GM13977 (cell line): ENCODE data around the gene PRLHR.

ENCODE experiments used
- DNase-seq: peaks from one replicate; pipeline ENCODE4 v3.0.0; 2012; ENCODE audit warnings: low spot score
- in situ Hi-C: fragments of 300-500 bp; cut with MboI; formaldehyde crosslinking; loops from one replicate; pipeline ENCODE4 v1.12.0; 2022; ENCODE audit warnings: low sequenced_read_pairs, low pct_unique_long_range_greater_than_20kb, mixed read lengths, inconsistent platforms; ENCODE audit not compliant: unreplicated experiment
- TF ChIP-seq, protein P1 (sequence below): IDR thresholded peaks from 2 replicates; pipeline ENCODE4 v1.5.1; 2012; ENCODE audit warnings: mild to moderate bottlenecking, control low read depth; ENCODE audit not compliant: insufficient read depth; ENCODE audit errors: extremely low read depth, missing control alignments

The PRLHR gene

GRCh38 chr10:118607768-118608354 lies 12.4 kb upstream of the PRLHR start:
- no peak for DNase-seq
- in situ Hi-C loops: no loop called here
- TF ChIP-seq, protein P1, sequence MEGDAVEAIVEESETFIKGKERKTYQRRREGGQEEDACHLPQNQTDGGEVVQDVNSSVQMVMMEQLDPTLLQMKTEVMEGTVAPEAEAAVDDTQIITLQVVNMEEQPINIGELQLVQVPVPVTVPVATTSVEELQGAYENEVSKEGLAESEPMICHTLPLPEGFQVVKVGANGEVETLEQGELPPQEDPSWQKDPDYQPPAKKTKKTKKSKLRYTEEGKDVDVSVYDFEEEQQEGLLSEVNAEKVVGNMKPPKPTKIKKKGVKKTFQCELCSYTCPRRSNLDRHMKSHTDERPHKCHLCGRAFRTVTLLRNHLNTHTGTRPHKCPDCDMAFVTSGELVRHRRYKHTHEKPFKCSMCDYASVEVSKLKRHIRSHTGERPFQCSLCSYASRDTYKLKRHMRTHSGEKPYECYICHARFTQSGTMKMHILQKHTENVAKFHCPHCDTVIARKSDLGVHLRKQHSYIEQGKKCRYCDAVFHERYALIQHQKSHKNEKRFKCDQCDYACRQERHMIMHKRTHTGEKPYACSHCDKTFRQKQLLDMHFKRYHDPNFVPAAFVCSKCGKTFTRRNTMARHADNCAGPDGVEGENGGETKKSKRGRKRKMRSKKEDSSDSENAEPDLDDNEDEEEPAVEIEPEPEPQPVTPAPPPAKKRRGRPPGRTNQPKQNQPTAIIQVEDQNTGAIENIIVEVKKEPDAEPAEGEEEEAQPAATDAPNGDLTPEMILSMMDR: no peak

- TF ChIP-seq, protein P1: no peak
- DNase-seq: no peak
- in situ Hi-C loops: no loop called here
Observed at GRCh38 chr10:118605694-118606093, 10.2 kb upstream of the PRLHR start.

GRCh38 chr10:118596426-118597124 lies 1.1 kb upstream of the PRLHR start:
- in situ Hi-C loops: no loop called here
- no peak for DNase-seq
- TF ChIP-seq, protein P1: no peak

GRCh38 chr10:118595064-118595420 lies 406 bp downstream of the PRLHR start:
- in situ Hi-C loops: no loop called here
- DNase-seq: no peak
- TF ChIP-seq, protein P1: no peak

- DNase-seq: no peak
- in situ Hi-C loops: no loop called here
- TF ChIP-seq, protein P1: peak; percentile 20
Observed at GRCh38 chr10:118594392-118595063, 920 bp downstream of the PRLHR start.

DNA sequence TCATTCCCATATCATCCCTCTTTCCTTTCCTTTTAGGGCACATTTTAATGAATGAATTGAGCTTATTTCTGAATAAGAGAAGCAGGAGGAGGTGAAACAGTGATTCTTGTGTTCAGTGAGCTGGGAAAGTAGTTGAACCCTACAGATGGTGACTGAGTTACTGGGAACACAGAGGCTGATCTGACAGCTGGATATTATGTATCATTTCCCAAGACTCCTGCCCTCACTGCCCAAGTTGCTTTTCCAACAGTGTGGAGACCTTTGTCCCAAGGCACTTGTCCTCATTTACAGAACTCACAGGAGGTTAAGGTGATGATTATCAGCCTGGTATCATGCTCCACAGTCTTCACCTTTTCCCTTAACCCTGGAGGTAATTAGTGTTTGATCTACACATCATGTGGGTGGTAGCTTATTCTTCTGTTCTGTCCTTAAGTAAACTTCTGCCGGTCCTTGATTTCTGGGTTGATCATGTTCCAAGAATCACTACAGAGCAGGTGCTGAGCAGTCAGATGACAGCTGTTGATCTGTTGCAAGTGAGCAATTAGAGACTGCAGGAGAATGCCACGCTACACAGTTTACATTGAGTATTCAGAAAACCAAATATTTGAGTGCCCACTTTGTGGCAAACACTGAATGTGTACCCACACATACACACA lies 2.6 kb downstream of the PRLHR start:
- in situ Hi-C loops: no loop called here
- no peak for DNase-seq
- TF ChIP-seq, protein P1: no peak
